Hepatocyte (in vitro differentiated cells): ENCODE data around the gene MICAL3. TPM values are rescaled to one million over a fixed set of nuclear protein-coding genes. Genes with fewer than 3 reads are reported as not detected.

Experiments used
- DNase-seq: peaks from one replicate; pipeline ENCODE4 v3.0.0-alpha.2; 2016; ENCODE audit warnings: low spot score
- H2AFZ ChIP-seq: fragments of 200-600 bp; sonication (generic); 2 replicates; pipeline ENCODE4 v1.6.0; 2016; ENCODE audit warnings: antibody characterized with exemption, mild to moderate bottlenecking
- H3K27ac ChIP-seq: fragments of 200-600 bp; sonication (generic); 2 replicates; pipeline ENCODE4 v1.5.1; 2016; ENCODE audit warnings: mild to moderate bottlenecking
- H3K27me3 ChIP-seq: fragments of 200-600 bp; sonication (generic); 2 replicates; pipeline ENCODE4 v1.6.1; 2016
- H3K36me3 ChIP-seq: fragments of 200-600 bp; sonication (generic); replicated peaks from 2 replicates; pipeline ENCODE4 v1.5.1; 2016; ENCODE audit warnings: low read depth; ENCODE audit not compliant: insufficient read depth
- H3K4me1 ChIP-seq: fragments of 200-600 bp; sonication (generic); 2 replicates; pipeline ENCODE4 v1.5.1; 2016; ENCODE audit warnings: mild to moderate bottlenecking, moderate library complexity; ENCODE audit not compliant: insufficient read depth
- H3K4me2 ChIP-seq: fragments of 200-600 bp; sonication (generic); 2 replicates; pipeline ENCODE4 v1.6.0; 2016
- H3K4me3 ChIP-seq: fragments of 200-600 bp; sonication (generic); 2 replicates; pipeline ENCODE4 v1.5.1; 2016; ENCODE audit warnings: mild to moderate bottlenecking
- H3K79me2 ChIP-seq: fragments of 200-600 bp; sonication (generic); 2 replicates; pipeline ENCODE4 v1.6.0; 2017; ENCODE audit warnings: mild to moderate bottlenecking
- H3K9me2 ChIP-seq: fragments of 200-600 bp; sonication (generic); replicated peaks from 2 replicates; pipeline ENCODE4 v1.6.0; 2017; ENCODE audit warnings: mild to moderate bottlenecking; ENCODE audit not compliant: insufficient read depth
- H3K9me3 ChIP-seq: fragments of 200-600 bp; sonication (generic); 2 replicates; pipeline ENCODE4 v1.5.1; 2016; ENCODE audit warnings: low read depth, mild to moderate bottlenecking
- H4K20me1 ChIP-seq: fragments of 200-600 bp; sonication (generic); 2 replicates; pipeline ENCODE4 v1.6.0; 2016; ENCODE audit warnings: mild to moderate bottlenecking; ENCODE audit not compliant: insufficient read depth, poor library complexity, severe bottlenecking
- CTCF ChIP-seq: fragments of 200-600 bp; sonication (generic); IDR thresholded peaks from 2 replicates; pipeline ENCODE4 v1.5.1; 2016; ENCODE audit warnings: antibody characterized with exemption, mild to moderate bottlenecking; ENCODE audit not compliant: poor library complexity
- EZH2 ChIP-seq: fragments of 200-600 bp; sonication (generic); IDR thresholded peaks from 2 replicates; pipeline ENCODE4 v1.6.1; 2016; ENCODE audit warnings: antibody characterized with exemption, mild to moderate bottlenecking, borderline replicate concordance
- EZH2phosphoT487 ChIP-seq: fragments of 200-600 bp; sonication (generic); IDR thresholded peaks from one replicate; pipeline ENCODE4 v1.6.1; 2018; ENCODE audit warnings: antibody characterized with exemption, mild to moderate bottlenecking, low read depth, moderate library complexity; ENCODE audit not compliant: unreplicated experiment, severe bottlenecking
- WGBS: methylation state at CpG from one replicate; pipeline ENCODE4 v1.1.6; 2016; ENCODE audit warnings: low lambda C conversion rate; ENCODE audit errors: missing lambda C conversion rate; 5-methylcytosine and 5-hydroxymethylcytosine counted together
- polyA plus RNA-seq: library from polyadenylated mRNA; unstranded; fragments of >200 nt; fragmentation: Nextera tagmentation; extraction: Ambion mirVana; gene quantifications from 2 replicates; pipeline ENCODE4 v1.2.1, GENCODE V29; 2016
- total RNA-seq: library from RNA; depleted of rRNA; stranded (reverse); fragments of >200 nt; gene quantifications from 2 replicates; pipeline ENCODE4 v1.2.3, GENCODE V29; 2014

Gene MICAL3
- total and polyA plus RNA-seq, 2 experiments from 2014 or later: 4.6 to 22.7 TPM

GRCh38 chr22:17817511-17818065 lies 206.8 kb downstream of the MICAL3 start:
- no peak for TF ChIP-seq EZH2
- no peak for TF ChIP-seq EZH2phosphoT487
- Histone ChIP-seq H2AFZ (no peak overlapping the region), H3K27me3 (no peaks in the 10 kb centered on the region), H3K9me3 (no peaks in the 10 kb centered on the region), H3K4me2 (no peak overlapping the region), H4K20me1 (no peaks in the 10 kb centered on the region), H3K36me3 (no peaks in the 10 kb centered on the region), H3K4me1 (no peaks in the 10 kb centered on the region), H3K27ac (no peak overlapping the region), H3K79me2 (no peaks in the 10 kb centered on the region), H3K4me3 (no peak overlapping the region), H3K9me2 (no peaks in the 10 kb centered on the region)
- WGBS: 96% methylated on average over 31 of the region's 33 CpGs
- no peak for DNase-seq

- TF ChIP-seq EZH2phosphoT487: no peak
- TF ChIP-seq CTCF: no peak
- TF ChIP-seq EZH2: no peak
- Histone ChIP-seq H3K9me2 (no peaks in the 10 kb centered on the region), H3K4me2 (no peak overlapping the region), H3K4me3 (no peak overlapping the region), H3K27me3 (no peaks in the 10 kb centered on the region), H3K36me3 (no peaks in the 10 kb centered on the region), H3K9me3 (no peaks in the 10 kb centered on the region), H3K4me1 (no peaks in the 10 kb centered on the region), H2AFZ (no peak overlapping the region), H3K79me2 (no peaks in the 10 kb centered on the region), H3K27ac (no peak overlapping the region), H4K20me1 (no peaks in the 10 kb centered on the region)
- 93% methylated on average over 21 of the region's 21 CpGs for WGBS
- DNase-seq: no peak
Observed at GRCh38 chr22:17817079-17817478, 207.3 kb downstream of the MICAL3 start.

- H3K36me3 ChIP-seq: no peaks in the 10 kb centered on the region
- 89% methylated on average over 13 of the region's 14 CpGs for WGBS
- no peaks in the 10 kb centered on the region for H3K79me2 ChIP-seq
- DNase-seq: no peak
- no peaks in the 10 kb centered on the region for H3K9me2 ChIP-seq
- no peak for TF ChIP-seq EZH2
- no peak for TF ChIP-seq CTCF
- no peak for TF ChIP-seq EZH2phosphoT487
- H3K4me2 ChIP-seq: no peak overlapping the region
- no peaks in the 10 kb centered on the region for H3K4me1 ChIP-seq
- H3K4me3 ChIP-seq: no peak overlapping the region
- no peaks in the 10 kb centered on the region for H4K20me1 ChIP-seq
- H3K27me3 ChIP-seq: no peaks in the 10 kb centered on the region
- H3K27ac ChIP-seq: no peak overlapping the region
- no peak overlapping the region for H2AFZ ChIP-seq
- H3K9me3 ChIP-seq: no peaks in the 10 kb centered on the region
Observed at GRCh38 chr22:17816649-17817048, 207.7 kb downstream of the MICAL3 start.

GRCh38 chr22:17815703-17816254 lies 208.6 kb downstream of the MICAL3 start:
- Histone ChIP-seq H3K4me3 (no peak overlapping the region), H3K79me2 (no peaks in the 10 kb centered on the region), H2AFZ (no peak overlapping the region), H3K36me3 (no peaks in the 10 kb centered on the region), H3K9me3 (no peaks in the 10 kb centered on the region), H4K20me1 (no peaks in the 10 kb centered on the region), H3K27ac (no peak overlapping the region), H3K4me1 (no peaks in the 10 kb centered on the region), H3K4me2 (no peak overlapping the region), H3K27me3 (no peaks in the 10 kb centered on the region), H3K9me2 (no peaks in the 10 kb centered on the region)
- TF ChIP-seq EZH2: no peak
- TF ChIP-seq CTCF: no peak
- TF ChIP-seq EZH2phosphoT487: no peak
- DNase-seq: no peak
- 96% methylated on average over 15 of the region's 15 CpGs for WGBS
